GM18868 (cell line): ENCODE measurements around the gene SEZ6L.

Source experiments
- ATAC-seq: cut with Tn5 transposase; IDR thresholded peaks from one replicate; pipeline ENCODE4 v1.9.1; 2021; ENCODE audit warnings: mild to moderate bottlenecking, moderate library complexity; ENCODE audit not compliant: unreplicated experiment

The SEZ6L gene

GRCh38 chr22:26239581-26239980 lies 70.3 kb downstream of the SEZ6L start:
- no peak for ATAC-seq

DNA sequence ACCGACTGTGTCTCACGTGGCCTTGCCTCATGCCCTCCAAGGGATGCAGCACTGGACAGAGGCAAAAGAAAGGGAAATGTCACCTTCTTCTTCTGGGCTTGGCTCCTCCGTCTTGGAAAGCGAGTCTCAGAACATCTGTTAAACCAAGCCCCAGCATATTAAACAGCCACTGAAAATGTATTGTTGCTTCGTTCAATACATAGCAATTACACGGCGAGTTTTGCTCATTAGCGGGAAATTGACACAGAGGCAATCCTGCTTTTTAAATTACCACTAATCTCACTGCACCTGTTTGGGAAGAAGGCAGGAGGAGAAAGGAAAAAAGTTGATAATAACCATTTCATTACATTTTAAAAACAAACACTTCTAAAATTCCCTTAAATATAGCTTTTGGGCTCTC lies 72.1 kb downstream of the SEZ6L start:
- ATAC-seq: no peak

DNA sequence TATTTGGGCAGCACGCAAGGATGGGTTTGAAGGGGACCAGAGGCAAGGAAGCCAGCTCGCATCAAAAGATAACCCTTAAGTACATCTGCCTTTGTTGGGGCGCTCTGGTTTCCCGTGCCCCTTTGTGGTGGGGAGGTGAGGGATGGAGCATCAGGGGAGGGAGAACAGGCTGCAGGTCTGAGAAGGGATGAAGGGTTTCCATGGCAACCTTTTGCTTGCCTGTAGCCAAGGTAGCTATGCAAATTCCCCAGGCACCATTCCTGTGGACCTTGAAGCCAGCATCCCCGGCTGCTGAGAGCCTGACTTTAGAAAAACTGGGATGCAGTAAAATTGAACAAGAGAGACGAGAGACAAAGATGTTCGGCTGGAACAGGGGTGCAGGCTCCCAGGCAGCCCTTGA lies 75.7 kb downstream of the SEZ6L start:
- ATAC-seq: no peak

DNA sequence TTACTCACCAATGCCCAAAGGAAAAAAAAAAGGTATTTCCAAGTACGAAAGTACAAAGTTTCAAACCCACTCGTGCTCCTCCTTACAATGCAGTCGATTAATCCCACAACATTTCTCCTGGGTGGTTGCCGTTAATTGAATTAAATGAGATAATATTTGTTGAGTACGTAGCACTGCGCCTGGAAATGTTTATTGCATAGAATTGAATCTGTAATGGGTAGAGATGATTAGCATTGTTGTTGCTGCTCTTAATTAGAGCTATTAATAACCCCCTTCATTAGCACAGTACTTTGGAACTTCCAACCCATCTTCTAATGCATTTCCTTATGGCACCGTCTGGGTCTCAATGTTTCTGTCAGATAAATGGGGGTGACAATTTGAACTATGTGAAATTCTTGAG lies 77.3 kb downstream of the SEZ6L start:
- no peak for ATAC-seq

- no peak for ATAC-seq
Measured at GRCh38 chr22:26251869-26252268, 82.6 kb downstream of the SEZ6L start.

- no peak for ATAC-seq
Measured at GRCh38 chr22:26259510-26259909, 90.2 kb downstream of the SEZ6L start.

- no peak for ATAC-seq
Measured at GRCh38 chr22:26264162-26264561, 94.9 kb downstream of the SEZ6L start.

- ATAC-seq: no peak
Measured at GRCh38 chr22:26265281-26265680, 96.0 kb downstream of the SEZ6L start.

GRCh38 chr22:26265909-26266308 lies 96.6 kb downstream of the SEZ6L start:
- ATAC-seq: no peak

- no peak for ATAC-seq
Measured at GRCh38 chr22:26267856-26268255, 98.6 kb downstream of the SEZ6L start.

- ATAC-seq: no peak
Measured at GRCh38 chr22:26269572-26269971, 100.3 kb downstream of the SEZ6L start.

DNA sequence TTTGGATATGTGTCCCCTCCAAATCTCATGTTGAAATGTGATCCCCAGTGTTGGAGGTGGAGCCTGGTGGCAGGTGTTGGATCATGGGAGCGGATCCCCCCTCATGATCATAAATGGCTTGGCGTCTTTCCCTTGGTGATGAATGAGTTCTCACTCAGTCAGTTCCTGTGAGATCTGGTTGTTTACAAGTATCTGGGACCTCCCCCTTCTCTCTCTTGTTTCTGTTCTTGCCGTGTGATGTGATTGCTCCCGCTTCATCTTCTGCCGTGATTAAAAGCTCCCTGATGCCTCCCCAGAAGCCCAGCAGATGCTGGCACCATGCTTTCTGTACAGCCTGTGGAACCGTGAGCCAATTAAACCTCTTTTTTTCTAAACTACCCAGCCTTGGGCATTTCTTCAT lies 102.2 kb downstream of the SEZ6L start:
- no peak for ATAC-seq

DNA sequence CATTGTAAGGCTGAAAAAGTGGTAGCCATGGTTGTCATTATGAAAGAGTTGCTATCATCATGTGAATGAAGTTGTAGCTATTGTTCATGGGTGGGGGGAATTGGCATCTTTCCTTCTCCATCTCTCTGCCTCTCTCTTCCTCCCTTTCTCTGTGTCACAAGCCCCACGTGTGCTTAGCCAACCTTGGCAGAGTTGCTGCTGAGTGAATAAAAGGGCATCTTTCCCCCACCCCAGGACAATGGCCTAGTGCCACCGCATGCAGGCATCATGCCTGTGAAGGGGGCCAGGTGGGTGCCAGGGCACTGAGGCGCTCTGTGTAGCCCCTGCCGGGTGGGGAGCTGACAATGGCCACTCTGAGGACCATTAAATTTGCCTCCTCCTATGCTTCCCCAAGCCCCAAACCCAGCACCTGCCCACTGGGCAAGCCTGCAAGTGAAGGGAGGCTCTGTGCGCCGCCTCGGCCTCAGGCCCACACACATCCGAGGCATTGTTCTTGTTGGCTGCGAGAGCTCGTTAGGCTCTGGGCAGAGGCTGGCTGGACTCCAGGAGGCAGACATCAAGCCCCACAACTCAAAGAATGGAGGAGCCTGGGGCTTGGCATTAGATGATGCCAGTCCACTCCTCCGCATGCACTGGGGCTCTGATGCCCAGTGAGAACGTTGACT lies 103.9 kb downstream of the SEZ6L start:
- ATAC-seq: no peak

- no peak for ATAC-seq
Measured at GRCh38 chr22:26276529-26277160, 107.4 kb downstream of the SEZ6L start.

GRCh38 chr22:26281941-26282340 lies 112.7 kb downstream of the SEZ6L start:
- ATAC-seq: no peak

GRCh38 chr22:26283330-26283729 lies 114.1 kb downstream of the SEZ6L start:
- no peak for ATAC-seq

- no peak for ATAC-seq
Measured at GRCh38 chr22:26285632-26286031, 116.4 kb downstream of the SEZ6L start.

DNA sequence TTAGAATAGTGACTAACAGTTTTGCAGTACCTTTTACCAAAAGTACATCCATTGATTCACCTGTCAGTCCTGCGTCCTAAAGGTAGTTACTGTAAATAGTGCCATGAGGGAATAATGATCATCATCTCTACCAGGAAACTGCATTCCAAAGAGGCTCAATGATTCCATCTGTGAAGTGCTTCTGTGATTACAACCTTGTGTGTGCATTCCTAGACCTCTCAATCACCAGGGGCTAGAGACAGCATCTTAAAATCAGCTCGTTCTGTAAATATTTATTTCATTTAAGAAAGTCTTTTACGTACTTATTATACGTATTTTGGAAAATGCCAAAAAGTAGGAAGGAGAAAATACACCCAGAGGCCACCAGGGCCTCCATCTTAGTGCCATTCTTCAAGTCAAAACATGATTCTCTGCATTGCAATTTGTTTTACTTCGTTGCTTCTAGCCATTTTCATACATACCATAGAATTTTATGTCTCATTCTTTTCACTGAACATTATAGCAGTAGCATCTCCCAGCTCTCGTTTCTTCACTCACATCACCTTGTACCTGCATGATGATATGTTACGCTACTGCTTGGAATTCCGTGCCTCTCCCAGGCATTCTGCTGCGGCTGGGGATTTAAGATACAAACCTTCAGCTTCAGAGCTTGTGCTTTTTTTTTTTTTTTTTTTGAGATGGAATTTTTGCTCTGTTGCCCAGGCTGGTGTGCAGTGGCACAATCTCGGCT lies 117.0 kb downstream of the SEZ6L start:
- ATAC-seq: no peak

DNA sequence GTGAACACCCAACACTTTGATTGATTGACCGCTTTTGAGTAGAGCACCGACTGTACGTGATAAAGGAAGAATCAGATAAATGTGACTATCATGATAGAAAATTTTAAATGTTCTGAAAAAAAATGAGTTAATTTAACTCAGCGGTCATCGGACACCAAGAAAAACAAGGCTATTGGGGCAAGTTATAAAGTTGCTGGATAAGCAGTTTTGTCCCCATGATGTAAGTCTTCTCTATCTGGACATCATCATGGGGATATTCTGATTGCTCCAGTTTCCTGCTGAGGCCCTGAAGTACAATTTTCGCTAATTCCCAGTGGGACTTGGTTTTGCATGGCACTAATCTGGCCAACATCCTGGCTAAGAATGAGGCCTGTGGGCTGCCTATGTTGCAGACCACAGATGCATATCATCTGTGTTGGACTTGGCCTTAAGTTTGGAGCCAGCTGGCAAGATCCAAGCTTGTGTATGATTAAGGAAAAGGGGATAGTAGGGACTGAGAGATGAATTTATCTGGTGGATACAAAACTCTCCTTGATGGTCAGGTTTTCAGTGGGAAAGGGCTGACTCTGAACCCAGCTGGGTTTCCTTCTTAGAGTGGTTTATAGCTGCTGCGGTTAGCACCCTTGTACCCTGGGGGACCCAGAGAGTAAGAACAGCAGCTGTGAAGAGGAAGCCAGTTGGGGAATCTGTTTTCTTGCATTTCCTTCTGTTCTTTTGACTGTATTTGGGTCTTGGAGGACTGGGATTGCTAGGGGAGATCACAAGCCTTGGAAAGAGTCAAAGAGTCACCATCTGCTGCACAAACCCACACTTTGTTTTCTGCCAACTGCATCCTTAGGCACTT lies 118.3 kb downstream of the SEZ6L start:
- ATAC-seq: no peak

- no peak for ATAC-seq
Measured at GRCh38 chr22:26289611-26290101, 120.4 kb downstream of the SEZ6L start.
